GM23338 (cell line): ENCODE data around the gene SNX1. TPM values are rescaled to one million over a fixed set of nuclear protein-coding genes. Genes with fewer than 3 reads are reported as not detected.

Experiments used
- ATAC-seq: fragments of 200-7000 bp; cut with Tn5 transposase; 3 replicates; pipeline ENCODE4 v1.9.1; 2020
- DNase-seq: peaks from one replicate; pipeline ENCODE4 v3.0.0-alpha.2; 2015; ENCODE audit warnings: low spot score
- H2AFZ ChIP-seq: fragments of 200-600 bp; sonication (generic); 2 replicates; pipeline ENCODE4 v1.8.0; 2016; ENCODE audit warnings: antibody characterized with exemption, mild to moderate bottlenecking, moderate library complexity
- H3F3A ChIP-seq: fragments of 200-600 bp; sonication (generic); replicated peaks from 2 replicates; pipeline ENCODE4 v1.8.0; 2017; ENCODE audit warnings: antibody characterized with exemption, mixed run types, low read depth
- H3K27ac ChIP-seq: fragments of 200-600 bp; sonication (generic); 2 replicates; pipeline ENCODE4 v1.6.1; 2016; ENCODE audit warnings: low read depth
- H3K27me3 ChIP-seq: fragments of 200-600 bp; sonication (generic); 2 replicates; pipeline ENCODE4 v1.8.0; 2016; ENCODE audit warnings: mild to moderate bottlenecking, mixed run types, moderate library complexity; ENCODE audit not compliant: insufficient read depth
- H3K36me3 ChIP-seq: fragments of 200-600 bp; sonication (generic); 2 replicates; pipeline ENCODE4 v1.8.0; 2016; ENCODE audit warnings: mild to moderate bottlenecking; ENCODE audit not compliant: insufficient read depth
- H3K4me1 ChIP-seq: fragments of 200-600 bp; sonication (generic); 2 replicates; pipeline ENCODE4 v1.8.0; 2016; ENCODE audit warnings: mild to moderate bottlenecking, moderate library complexity; ENCODE audit not compliant: insufficient read depth
- H3K4me2 ChIP-seq: fragments of 200-600 bp; sonication (generic); 2 replicates; pipeline ENCODE4 v1.7.1; 2017; ENCODE audit warnings: mixed run types
- H3K4me3 ChIP-seq: fragments of 200-600 bp; sonication (generic); 2 replicates; pipeline ENCODE4 v1.6.1; 2016; ENCODE audit warnings: mixed run types
- H3K79me2 ChIP-seq: fragments of 200-600 bp; sonication (generic); replicated peaks from 2 replicates; pipeline ENCODE4 v1.8.0; 2017; ENCODE audit warnings: mild to moderate bottlenecking; ENCODE audit not compliant: insufficient read depth
- H3K9me2 ChIP-seq: fragments of 200-600 bp; sonication (generic); 2 replicates; pipeline ENCODE4 v1.8.0; 2017; ENCODE audit not compliant: insufficient read depth
- H4K20me1 ChIP-seq: fragments of 200-600 bp; sonication (generic); replicated peaks from 2 replicates; pipeline ENCODE4 v1.8.0; 2017; ENCODE audit warnings: mild to moderate bottlenecking; ENCODE audit not compliant: insufficient read depth
- H3K27ac Mint-ChIP-seq: 2 replicates; pipeline ENCODE4 v1.8.0; 2020; ENCODE audit warnings: inconsistent platforms, mild to moderate bottlenecking, moderate library complexity, mixed read lengths
- H3K27me3 Mint-ChIP-seq: 3 replicates; pipeline ENCODE4 v1.8.0; 2022; ENCODE audit warnings: low read depth, mild to moderate bottlenecking, moderate library complexity, mixed read lengths, inconsistent platforms; ENCODE audit not compliant: insufficient read depth, poor library complexity
- H3K36me3 Mint-ChIP-seq: 3 replicates; pipeline ENCODE4 v1.8.0; 2021; ENCODE audit warnings: low read depth, mild to moderate bottlenecking, inconsistent platforms, moderate library complexity, mixed read lengths
- H3K4me1 Mint-ChIP-seq: 3 replicates; pipeline ENCODE4 v1.8.0; 2020; ENCODE audit warnings: mild to moderate bottlenecking, inconsistent platforms, mixed read lengths
- H3K4me3 Mint-ChIP-seq: 3 replicates; pipeline ENCODE4 v1.8.0; 2021; ENCODE audit warnings: moderate library complexity, mild to moderate bottlenecking, inconsistent platforms, mixed read lengths
- H3K9me3 Mint-ChIP-seq: 3 replicates; pipeline ENCODE4 v1.8.0; 2020; ENCODE audit warnings: moderate library complexity, mild to moderate bottlenecking, inconsistent platforms, mixed read lengths
- CREB1 ChIP-seq: fragments of 250-450 bp; sonication (Bioruptor Pico); IDR thresholded peaks from 2 replicates; pipeline ENCODE4 v1.5.0; 2020; ENCODE audit warnings: low read depth, mild to moderate bottlenecking, moderate library complexity
- EZH2 ChIP-seq: fragments of 200-600 bp; sonication (generic); IDR thresholded peaks from one replicate; pipeline ENCODE4 v1.8.0; 2017; ENCODE audit warnings: antibody characterized with exemption, mild to moderate bottlenecking, low read depth; ENCODE audit not compliant: unreplicated experiment
- JUNB ChIP-seq: IDR thresholded peaks from one replicate; pipeline ENCODE4 v1.6.1; 2016; ENCODE audit warnings: antibody characterized with exemption; ENCODE audit not compliant: unreplicated experiment
- NANOG ChIP-seq: IDR thresholded peaks from 2 replicates; pipeline ENCODE4 v1.6.1; 2016; ENCODE audit warnings: antibody characterized with exemption, borderline replicate concordance
- POLR2AphosphoS5 ChIP-seq: IDR thresholded peaks from 2 replicates; pipeline ENCODE4 v1.6.1; 2016; ENCODE audit warnings: antibody characterized with exemption, low read depth
- REST ChIP-seq: IDR thresholded peaks from one replicate; pipeline ENCODE4 v1.6.1; 2018; ENCODE audit warnings: antibody characterized with exemption; ENCODE audit not compliant: unreplicated experiment
- ZNF114 ChIP-seq: fragments of 250-450 bp; sonication (Bioruptor Pico); IDR thresholded peaks from 2 replicates; pipeline ENCODE4 v1.5.0; 2020; ENCODE audit warnings: mild to moderate bottlenecking, moderate library complexity
- ZNF331 ChIP-seq: fragments of 250-450 bp; sonication (Bioruptor Pico); IDR thresholded peaks from 2 replicates; pipeline ENCODE4 v1.5.0; 2020; ENCODE audit warnings: low read depth, mild to moderate bottlenecking, moderate library complexity
- polyA plus RNA-seq: library from polyadenylated mRNA; unstranded; fragments of >200 nt; fragmentation: Nextera tagmentation; extraction: Ambion mirVana; gene quantifications from 2 replicates; pipeline ENCODE4 v1.2.1, GENCODE V29; 2016
- total RNA-seq: library from RNA; depleted of rRNA; stranded (reverse); fragments of >200 nt; shearing (Covaris generic); gene quantifications from 2 replicates; pipeline ENCODE4 v1.2.3, GENCODE V29; 2014
- TF ChIP-seq, protein P1 (sequence below): IDR thresholded peaks from 2 replicates; pipeline ENCODE4 v1.6.1; 2016; ENCODE audit warnings: antibody characterized with exemption
- TF ChIP-seq, protein P2 (sequence below): fragments of 250-450 bp; sonication (Bioruptor Pico); IDR thresholded peaks from 2 replicates; pipeline ENCODE4 v1.5.0; 2020; ENCODE audit warnings: mild to moderate bottlenecking, moderate library complexity

SNX1 gene
- total and polyA plus RNA-seq, 2 experiments from 2014 or later = 33.3 to 33.8 TPM

GRCh38 chr15:64180235-64180824 is 84.5 kb downstream of the SNX1 start:
- ATAC-seq = no peak; the same call in 1 of the 3 replicates
- Mint-ChIP-seq H3K4me1 (no peaks in the 10 kb centered on the region), H3K9me3 (no peaks in the 10 kb centered on the region), H3K27ac (no peak overlapping the region), H3K4me3 (no peak overlapping the region), H3K27me3 (no peaks in the 10 kb centered on the region), H3K36me3 (peaks cover 2% of the 10 kb centered on the region; the same call in 1 of the 3 replicates)
- TF ChIP-seq, protein P1, sequence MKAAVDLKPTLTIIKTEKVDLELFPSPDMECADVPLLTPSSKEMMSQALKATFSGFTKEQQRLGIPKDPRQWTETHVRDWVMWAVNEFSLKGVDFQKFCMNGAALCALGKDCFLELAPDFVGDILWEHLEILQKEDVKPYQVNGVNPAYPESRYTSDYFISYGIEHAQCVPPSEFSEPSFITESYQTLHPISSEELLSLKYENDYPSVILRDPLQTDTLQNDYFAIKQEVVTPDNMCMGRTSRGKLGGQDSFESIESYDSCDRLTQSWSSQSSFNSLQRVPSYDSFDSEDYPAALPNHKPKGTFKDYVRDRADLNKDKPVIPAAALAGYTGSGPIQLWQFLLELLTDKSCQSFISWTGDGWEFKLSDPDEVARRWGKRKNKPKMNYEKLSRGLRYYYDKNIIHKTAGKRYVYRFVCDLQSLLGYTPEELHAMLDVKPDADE = no peak
- TF ChIP-seq JUNB (no peak), POLR2AphosphoS5 (no peak), CREB1 (CRISPR knock-in tag) (no peak), ZNF114 (CRISPR knock-in tag) (no peak)
- no peaks in the 10 kb centered on the region for H3K27me3 ChIP-seq
- H3K4me1 ChIP-seq = no peaks in the 10 kb centered on the region
- no peaks in the 10 kb centered on the region for H3K36me3 ChIP-seq
- H3F3A ChIP-seq = no peaks in the 10 kb centered on the region
- no peak overlapping the region for H3K4me3 ChIP-seq
- DNase-seq = peak; percentile 52
- no peak overlapping the region for H2AFZ ChIP-seq
- H4K20me1 ChIP-seq = no peaks in the 10 kb centered on the region; the same call in 1 of the 2 replicates
- H3K4me2 ChIP-seq = no peak overlapping the region
- no peak overlapping the region for H3K27ac ChIP-seq
- no peaks in the 10 kb centered on the region for H3K9me2 ChIP-seq
- H3K79me2 ChIP-seq = no peaks in the 10 kb centered on the region

DNA sequence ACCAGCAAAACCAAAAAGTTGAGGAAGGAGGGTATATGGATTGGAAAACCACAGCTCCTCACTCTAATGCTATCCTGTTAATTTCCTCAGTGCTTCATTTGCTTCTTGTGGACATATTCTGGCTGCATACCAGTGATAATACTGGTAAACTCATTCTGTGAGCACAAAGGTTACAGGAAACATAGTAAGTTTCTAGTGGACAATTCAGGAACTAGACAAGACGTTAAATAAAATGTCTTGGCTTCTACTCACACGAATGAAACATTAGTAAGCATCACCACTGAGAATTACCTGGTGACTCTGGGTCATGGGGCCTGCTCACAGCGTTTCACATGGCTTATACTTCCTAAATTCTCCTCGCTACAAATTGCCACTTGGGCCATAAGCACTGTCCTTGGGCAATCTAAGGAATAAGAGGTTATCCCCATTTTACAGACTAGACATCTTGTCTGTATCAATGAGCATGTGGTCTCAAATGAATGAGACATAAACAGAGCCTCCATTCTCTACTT is 87.1 kb downstream of the SNX1 start:
- Mint-ChIP-seq H3K27me3 (no peaks in the 10 kb centered on the region), H3K9me3 (no peaks in the 10 kb centered on the region)
- no peaks in the 10 kb centered on the region for H3K9me2 ChIP-seq
- TF ChIP-seq CREB1 (CRISPR knock-in tag) = no peak
- no peak for TF ChIP-seq JUNB
- no peak for TF ChIP-seq ZNF331 (CRISPR knock-in tag)
- no peak for TF ChIP-seq POLR2AphosphoS5
- TF ChIP-seq, protein P2, sequence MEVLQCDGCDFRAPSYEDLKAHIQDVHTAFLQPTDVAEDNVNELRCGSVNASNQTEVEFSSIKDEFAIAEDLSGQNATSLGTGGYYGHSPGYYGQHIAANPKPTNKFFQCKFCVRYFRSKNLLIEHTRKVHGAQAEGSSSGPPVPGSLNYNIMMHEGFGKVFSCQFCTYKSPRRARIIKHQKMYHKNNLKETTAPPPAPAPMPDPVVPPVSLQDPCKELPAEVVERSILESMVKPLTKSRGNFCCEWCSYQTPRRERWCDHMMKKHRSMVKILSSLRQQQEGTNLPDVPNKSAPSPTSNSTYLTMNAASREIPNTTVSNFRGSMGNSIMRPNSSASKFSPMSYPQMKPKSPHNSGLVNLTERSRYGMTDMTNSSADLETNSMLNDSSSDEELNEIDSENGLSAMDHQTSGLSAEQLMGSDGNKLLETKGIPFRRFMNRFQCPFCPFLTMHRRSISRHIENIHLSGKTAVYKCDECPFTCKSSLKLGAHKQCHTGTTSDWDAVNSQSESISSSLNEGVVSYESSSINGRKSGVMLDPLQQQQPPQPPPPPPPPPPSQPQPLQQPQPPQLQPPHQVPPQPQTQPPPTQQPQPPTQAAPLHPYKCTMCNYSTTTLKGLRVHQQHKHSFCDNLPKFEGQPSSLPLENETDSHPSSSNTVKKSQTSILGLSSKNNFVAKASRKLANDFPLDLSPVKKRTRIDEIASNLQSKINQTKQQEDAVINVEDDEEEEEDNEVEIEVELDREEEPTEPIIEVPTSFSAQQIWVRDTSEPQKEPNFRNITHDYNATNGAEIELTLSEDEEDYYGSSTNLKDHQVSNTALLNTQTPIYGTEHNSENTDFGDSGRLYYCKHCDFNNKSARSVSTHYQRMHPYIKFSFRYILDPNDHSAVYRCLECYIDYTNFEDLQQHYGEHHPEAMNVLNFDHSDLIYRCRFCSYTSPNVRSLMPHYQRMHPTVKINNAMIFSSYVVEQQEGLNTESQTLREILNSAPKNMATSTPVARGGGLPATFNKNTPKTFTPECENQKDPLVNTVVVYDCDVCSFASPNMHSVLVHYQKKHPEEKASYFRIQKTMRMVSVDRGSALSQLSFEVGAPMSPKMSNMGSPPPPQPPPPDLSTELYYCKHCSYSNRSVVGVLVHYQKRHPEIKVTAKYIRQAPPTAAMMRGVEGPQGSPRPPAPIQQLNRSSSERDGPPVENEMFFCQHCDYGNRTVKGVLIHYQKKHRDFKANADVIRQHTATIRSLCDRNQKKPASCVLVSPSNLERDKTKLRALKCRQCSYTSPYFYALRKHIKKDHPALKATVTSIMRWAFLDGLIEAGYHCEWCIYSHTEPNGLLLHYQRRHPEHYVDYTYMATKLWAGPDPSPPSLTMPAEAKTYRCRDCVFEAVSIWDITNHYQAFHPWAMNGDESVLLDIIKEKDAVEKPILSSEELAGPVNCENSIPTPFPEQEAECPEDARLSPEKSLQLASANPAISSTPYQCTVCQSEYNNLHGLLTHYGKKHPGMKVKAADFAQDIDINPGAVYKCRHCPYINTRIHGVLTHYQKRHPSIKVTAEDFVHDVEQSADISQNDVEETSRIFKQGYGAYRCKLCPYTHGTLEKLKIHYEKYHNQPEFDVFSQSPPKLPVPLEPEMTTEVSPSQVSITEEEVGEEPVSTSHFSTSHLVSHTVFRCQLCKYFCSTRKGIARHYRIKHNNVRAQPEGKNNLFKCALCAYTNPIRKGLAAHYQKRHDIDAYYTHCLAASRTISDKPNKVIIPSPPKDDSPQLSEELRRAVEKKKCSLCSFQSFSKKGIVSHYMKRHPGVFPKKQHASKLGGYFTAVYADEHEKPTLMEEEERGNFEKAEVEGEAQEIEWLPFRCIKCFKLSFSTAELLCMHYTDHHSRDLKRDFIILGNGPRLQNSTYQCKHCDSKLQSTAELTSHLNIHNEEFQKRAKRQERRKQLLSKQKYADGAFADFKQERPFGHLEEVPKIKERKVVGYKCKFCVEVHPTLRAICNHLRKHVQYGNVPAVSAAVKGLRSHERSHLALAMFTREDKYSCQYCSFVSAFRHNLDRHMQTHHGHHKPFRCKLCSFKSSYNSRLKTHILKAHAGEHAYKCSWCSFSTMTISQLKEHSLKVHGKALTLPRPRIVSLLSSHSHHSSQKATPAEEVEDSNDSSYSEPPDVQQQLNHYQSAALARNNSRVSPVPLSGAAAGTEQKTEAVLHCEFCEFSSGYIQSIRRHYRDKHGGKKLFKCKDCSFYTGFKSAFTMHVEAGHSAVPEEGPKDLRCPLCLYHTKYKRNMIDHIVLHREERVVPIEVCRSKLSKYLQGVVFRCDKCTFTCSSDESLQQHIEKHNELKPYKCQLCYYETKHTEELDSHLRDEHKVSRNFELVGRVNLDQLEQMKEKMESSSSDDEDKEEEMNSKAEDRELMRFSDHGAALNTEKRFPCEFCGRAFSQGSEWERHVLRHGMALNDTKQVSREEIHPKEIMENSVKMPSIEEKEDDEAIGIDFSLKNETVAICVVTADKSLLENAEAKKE (CRISPR knock-in tag) = no peak
- TF ChIP-seq EZH2 = no peak
- no peak for TF ChIP-seq NANOG
- TF ChIP-seq REST = no peak

More for the DNA sequence above, 87.1 kb downstream of the SNX1 start:
- Histone ChIP-seq H3K4me1 (no peaks in the 10 kb centered on the region), H3K4me2 (no peak overlapping the region), H3K36me3 (no peaks in the 10 kb centered on the region), H2AFZ (no peak overlapping the region), H3K4me3 (no peak overlapping the region), H4K20me1 (no peaks in the 10 kb centered on the region; the same call in 1 of the 2 replicates), H3F3A (0 out of 2 replicates have a peak, but pooled peaks cover 3% of the 10 kb centered on the region), H3K27ac (0 out of 2 replicates have a peak overlapping the region, but pooled peaks have one; percentile 21), H3K79me2 (no peaks in the 10 kb centered on the region), H3K27me3 (no peaks in the 10 kb centered on the region)
- Mint-ChIP-seq H3K36me3 (peaks cover 7% of the 10 kb centered on the region; the same call in 2 of the 3 replicates), H3K27ac (no peak overlapping the region), H3K4me1 (no peaks in the 10 kb centered on the region), H3K4me3 (no peak overlapping the region)
- DNase-seq = no peak
- no peak for ATAC-seq
